ENCODE results near the gene GPR63. TPM values are rescaled to one million over a fixed set of nuclear protein-coding genes. Genes with fewer than 3 reads are reported as not detected.

Gene GPR63
- total RNA-seq, 1 experiment from 2014 or later, result 0.95 TPM

DNA sequence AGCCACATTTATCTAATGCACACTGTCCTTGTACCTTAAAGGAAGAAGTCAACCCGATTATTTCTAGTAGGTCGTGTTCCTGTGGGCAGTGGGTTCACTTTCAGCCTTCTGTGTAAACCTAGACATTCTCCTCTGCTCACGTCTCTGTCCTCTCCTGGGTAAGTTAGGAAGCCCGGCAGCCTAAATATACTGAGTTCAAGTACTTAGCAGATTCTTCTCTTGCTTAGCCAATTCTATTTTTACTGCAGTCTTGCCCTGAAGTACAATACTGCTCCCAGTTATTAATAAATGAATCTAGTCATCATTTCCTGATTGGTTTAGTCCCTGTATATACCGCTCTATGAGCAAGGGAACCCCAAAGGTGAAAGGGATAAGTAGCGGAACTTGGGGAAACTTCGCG, 14.6 kb upstream of the GPR63 start:
- TF ChIP-seq SIN3A (IDR thresholded peaks at IDR 0.05; ENCODE audit: borderline replicate concordance, insufficient read depth, low read depth, low read length) (no peak), POLR2AphosphoS5 (IDR thresholded peaks at IDR 0.05; ENCODE audit: low read depth, low read length) (no peak), TCF7L2 (IDR thresholded peaks at IDR 0.05; ENCODE audit: low read depth, low read length) (no peak)
- TF ChIP-seq, protein P1, sequence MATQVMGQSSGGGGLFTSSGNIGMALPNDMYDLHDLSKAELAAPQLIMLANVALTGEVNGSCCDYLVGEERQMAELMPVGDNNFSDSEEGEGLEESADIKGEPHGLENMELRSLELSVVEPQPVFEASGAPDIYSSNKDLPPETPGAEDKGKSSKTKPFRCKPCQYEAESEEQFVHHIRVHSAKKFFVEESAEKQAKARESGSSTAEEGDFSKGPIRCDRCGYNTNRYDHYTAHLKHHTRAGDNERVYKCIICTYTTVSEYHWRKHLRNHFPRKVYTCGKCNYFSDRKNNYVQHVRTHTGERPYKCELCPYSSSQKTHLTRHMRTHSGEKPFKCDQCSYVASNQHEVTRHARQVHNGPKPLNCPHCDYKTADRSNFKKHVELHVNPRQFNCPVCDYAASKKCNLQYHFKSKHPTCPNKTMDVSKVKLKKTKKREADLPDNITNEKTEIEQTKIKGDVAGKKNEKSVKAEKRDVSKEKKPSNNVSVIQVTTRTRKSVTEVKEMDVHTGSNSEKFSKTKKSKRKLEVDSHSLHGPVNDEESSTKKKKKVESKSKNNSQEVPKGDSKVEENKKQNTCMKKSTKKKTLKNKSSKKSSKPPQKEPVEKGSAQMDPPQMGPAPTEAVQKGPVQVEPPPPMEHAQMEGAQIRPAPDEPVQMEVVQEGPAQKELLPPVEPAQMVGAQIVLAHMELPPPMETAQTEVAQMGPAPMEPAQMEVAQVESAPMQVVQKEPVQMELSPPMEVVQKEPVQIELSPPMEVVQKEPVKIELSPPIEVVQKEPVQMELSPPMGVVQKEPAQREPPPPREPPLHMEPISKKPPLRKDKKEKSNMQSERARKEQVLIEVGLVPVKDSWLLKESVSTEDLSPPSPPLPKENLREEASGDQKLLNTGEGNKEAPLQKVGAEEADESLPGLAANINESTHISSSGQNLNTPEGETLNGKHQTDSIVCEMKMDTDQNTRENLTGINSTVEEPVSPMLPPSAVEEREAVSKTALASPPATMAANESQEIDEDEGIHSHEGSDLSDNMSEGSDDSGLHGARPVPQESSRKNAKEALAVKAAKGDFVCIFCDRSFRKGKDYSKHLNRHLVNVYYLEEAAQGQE (IDR thresholded peaks at IDR 0.05; ENCODE audit: insufficient read depth in 1 of 2, low read depth in 2 of 2, low read length in 1 of 2), result no peak
- TF ChIP-seq, protein P2, sequence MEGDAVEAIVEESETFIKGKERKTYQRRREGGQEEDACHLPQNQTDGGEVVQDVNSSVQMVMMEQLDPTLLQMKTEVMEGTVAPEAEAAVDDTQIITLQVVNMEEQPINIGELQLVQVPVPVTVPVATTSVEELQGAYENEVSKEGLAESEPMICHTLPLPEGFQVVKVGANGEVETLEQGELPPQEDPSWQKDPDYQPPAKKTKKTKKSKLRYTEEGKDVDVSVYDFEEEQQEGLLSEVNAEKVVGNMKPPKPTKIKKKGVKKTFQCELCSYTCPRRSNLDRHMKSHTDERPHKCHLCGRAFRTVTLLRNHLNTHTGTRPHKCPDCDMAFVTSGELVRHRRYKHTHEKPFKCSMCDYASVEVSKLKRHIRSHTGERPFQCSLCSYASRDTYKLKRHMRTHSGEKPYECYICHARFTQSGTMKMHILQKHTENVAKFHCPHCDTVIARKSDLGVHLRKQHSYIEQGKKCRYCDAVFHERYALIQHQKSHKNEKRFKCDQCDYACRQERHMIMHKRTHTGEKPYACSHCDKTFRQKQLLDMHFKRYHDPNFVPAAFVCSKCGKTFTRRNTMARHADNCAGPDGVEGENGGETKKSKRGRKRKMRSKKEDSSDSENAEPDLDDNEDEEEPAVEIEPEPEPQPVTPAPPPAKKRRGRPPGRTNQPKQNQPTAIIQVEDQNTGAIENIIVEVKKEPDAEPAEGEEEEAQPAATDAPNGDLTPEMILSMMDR (IDR thresholded peaks at IDR 0.05), result no peak
- intact Hi-C loops (cut with micrococcal nuclease; ENCODE audit: unreplicated experiment), result no loop called here
- H3K4me3 ChIP-seq (ENCODE audit: low read depth in 2 of 2, low read length in 2 of 2), result no peak overlapping the region
- in situ Hi-C loops (cut with HindIII; ENCODE audit: low pct_unique_long_range_greater_than_20kb, low sequenced_read_pairs), result no loop called here
- no peak for DNase-seq (ENCODE audit: low read depth, low spot score)
- no peaks in the 10 kb centered on the region for H3K9me3 ChIP-seq (ENCODE audit: control insufficient read depth, insufficient read depth, low read depth, low read length)
- no peaks in the 10 kb centered on the region for H3K27me3 ChIP-seq (ENCODE audit: control insufficient read depth, insufficient read depth, low read length)
- no TSS peak for BruUV-seq (replicated peaks)
- no peaks in the 10 kb centered on the region for H3K4me1 ChIP-seq (ENCODE audit: control insufficient read depth, insufficient read depth, low read length)
- no peak overlapping the region for H3K27ac ChIP-seq (ENCODE audit: low read length)
- POLR2A ChIA-PET, result no interaction called here
- ATAC-seq, result no peak
- CTCF ChIA-PET, result no interaction called here
- H3K36me3 ChIP-seq (ENCODE audit: control insufficient read depth, insufficient read depth, low read length), result no peaks in the 10 kb centered on the region

DNA sequence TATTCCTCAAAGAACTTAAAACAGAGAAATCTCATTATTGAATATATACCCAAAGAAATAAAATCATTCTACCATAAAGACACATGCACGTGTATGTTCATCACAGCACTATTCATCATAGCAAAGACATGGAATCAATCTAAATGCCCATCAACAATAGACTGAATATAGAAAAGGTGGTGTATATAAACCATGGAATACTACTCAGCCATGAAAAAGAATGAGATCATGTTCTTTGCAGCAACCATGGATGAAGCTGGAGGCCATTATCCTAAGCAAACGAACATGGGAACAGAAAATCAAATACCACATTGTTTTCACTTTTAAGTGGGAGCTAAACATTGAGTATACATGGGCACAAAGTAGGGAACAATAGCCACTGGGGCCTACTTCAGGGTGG, 12.3 kb upstream of the GPR63 start:
- no peak overlapping the region for H3K27ac ChIP-seq (ENCODE audit: low read length)
- no peak for DNase-seq (ENCODE audit: low read depth, low spot score)
- no TSS peak for BruUV-seq (replicated peaks)
- ChIA-PET CTCF (no interaction called here), POLR2A (no interaction called here)
- in situ Hi-C loops (cut with HindIII; ENCODE audit: low pct_unique_long_range_greater_than_20kb, low sequenced_read_pairs), result no loop called here
- H3K36me3 ChIP-seq (ENCODE audit: control insufficient read depth, insufficient read depth, low read length), result no peaks in the 10 kb centered on the region
- no peak for ATAC-seq
- TF ChIP-seq SIN3A (IDR thresholded peaks at IDR 0.05; ENCODE audit: borderline replicate concordance, insufficient read depth, low read depth, low read length), result no peak
- no peak for TF ChIP-seq POLR2AphosphoS5 (IDR thresholded peaks at IDR 0.05; ENCODE audit: low read depth, low read length)
- TF ChIP-seq, protein P2 (IDR thresholded peaks at IDR 0.05), result no peak
- no peak for TF ChIP-seq TCF7L2 (IDR thresholded peaks at IDR 0.05; ENCODE audit: low read depth, low read length)
- TF ChIP-seq, protein P1 (IDR thresholded peaks at IDR 0.05; ENCODE audit: insufficient read depth in 1 of 2, low read depth in 2 of 2, low read length in 1 of 2), result no peak
- no peaks in the 10 kb centered on the region for H3K27me3 ChIP-seq (ENCODE audit: control insufficient read depth, insufficient read depth, low read length)
- intact Hi-C loops (cut with micrococcal nuclease; ENCODE audit: unreplicated experiment), result no loop called here
- H3K4me3 ChIP-seq (ENCODE audit: low read depth in 2 of 2, low read length in 2 of 2), result no peak overlapping the region
- no peaks in the 10 kb centered on the region for H3K9me3 ChIP-seq (ENCODE audit: control insufficient read depth, insufficient read depth, low read depth, low read length)
- H3K4me1 ChIP-seq (ENCODE audit: control insufficient read depth, insufficient read depth, low read length), result no peaks in the 10 kb centered on the region
